ENCODE data around the gene NPC2.

Gene NPC2

GRCh38 chr14:74514471-74514941, 21.4 kb upstream of the NPC2 start:
- Histone ChIP-seq H3K36me3 (ENCODE audit: insufficient read depth, low read length) (no peaks in the 10 kb centered on the region), H3K27ac (no peak overlapping the region), H3K9ac (ENCODE audit: insufficient read length) (no peak overlapping the region), H3K9me3 (ENCODE audit: low read depth, low read length) (no peaks in the 10 kb centered on the region), H3K4me3 (no peak overlapping the region)
- TF ChIP-seq EZH2 (IDR thresholded peaks at IDR 0.05) (no peak), POLR2AphosphoS5 (IDR thresholded peaks at IDR 0.05; ENCODE audit: borderline replicate concordance, low read depth, low read length) (no peak), FOXP2 (optimal IDR thresholded peaks at IDR 0.05; ENCODE audit: control extremely low read depth, extremely low read length, insufficient read depth) (no peak)
- no peak for DNase-seq (ENCODE audit: low read depth, low spot score)

DNA sequence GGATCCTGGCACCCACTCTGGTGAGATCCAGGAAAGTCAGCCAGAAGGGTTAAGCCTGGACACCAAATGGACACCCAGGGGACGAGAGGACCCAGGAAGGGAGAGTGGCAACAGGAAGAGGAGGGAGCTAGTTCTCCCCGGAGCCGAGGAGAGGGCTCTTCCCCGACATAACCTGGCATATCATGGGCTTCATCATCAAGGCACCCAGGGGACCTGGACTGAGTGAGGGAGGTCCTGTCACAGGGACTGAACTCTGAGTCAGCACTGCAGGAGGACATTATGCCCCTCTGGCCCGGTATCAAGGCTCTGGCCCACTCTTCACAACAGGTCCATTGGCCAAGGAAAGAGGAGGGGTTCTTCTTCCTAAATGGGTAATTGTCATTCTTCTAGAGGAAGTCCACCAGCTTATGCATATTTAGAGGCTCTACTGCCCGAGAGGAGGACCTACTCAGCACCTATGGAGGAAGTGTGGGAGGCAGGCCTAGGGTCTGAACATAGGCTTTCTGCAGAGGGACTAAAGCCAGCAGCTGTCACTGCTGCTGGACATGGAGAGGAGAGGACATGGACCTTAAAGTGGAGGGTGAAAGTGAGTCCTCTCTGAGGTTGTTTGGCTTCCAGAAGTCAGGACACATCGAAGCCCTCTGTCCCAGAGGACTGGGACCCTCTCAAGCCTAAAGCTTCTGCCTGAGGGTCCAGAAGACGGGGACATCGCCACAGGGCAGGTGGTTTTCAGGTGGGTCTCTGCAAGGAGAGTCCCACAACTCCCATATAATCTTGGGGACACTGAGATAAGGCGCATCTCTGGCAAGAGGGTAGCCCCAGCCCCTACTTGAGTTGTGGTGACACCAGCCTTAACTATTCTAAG, 19.1 kb upstream of the NPC2 start:
- no peak overlapping the region for H3K4me3 ChIP-seq
- TF ChIP-seq POLR2AphosphoS5 (IDR thresholded peaks at IDR 0.05; ENCODE audit: borderline replicate concordance, low read depth, low read length) (no peak), EZH2 (IDR thresholded peaks at IDR 0.05) (no peak), FOXP2 (optimal IDR thresholded peaks at IDR 0.05; ENCODE audit: control extremely low read depth, extremely low read length, insufficient read depth) (no peak)

GRCh38 chr14:74510959-74511409, 17.9 kb upstream of the NPC2 start:
- Histone ChIP-seq H3K9ac (ENCODE audit: insufficient read length) (no peak overlapping the region), H3K4me3 (no peak overlapping the region), H3K36me3 (ENCODE audit: insufficient read depth, low read length) (no peaks in the 10 kb centered on the region), H3K9me3 (ENCODE audit: low read depth, low read length) (no peaks in the 10 kb centered on the region), H3K27ac (no peak overlapping the region)
- no peak for DNase-seq (ENCODE audit: low read depth, low spot score)
- TF ChIP-seq POLR2AphosphoS5 (IDR thresholded peaks at IDR 0.05; ENCODE audit: borderline replicate concordance, low read depth, low read length), result no peak
- no peak for TF ChIP-seq FOXP2 (optimal IDR thresholded peaks at IDR 0.05; ENCODE audit: control extremely low read depth, extremely low read length, insufficient read depth)
- TF ChIP-seq EZH2 (IDR thresholded peaks at IDR 0.05), result no peak

More for the DNA sequence above, 19.1 kb upstream of the NPC2 start:
- no peaks in the 10 kb centered on the region for H3K36me3 ChIP-seq (ENCODE audit: insufficient read depth, low read length)
- H3K27ac ChIP-seq, result no peak overlapping the region
- no peaks in the 10 kb centered on the region for H3K9me3 ChIP-seq (ENCODE audit: low read depth, low read length)
- H3K9ac ChIP-seq (ENCODE audit: insufficient read length), result no peak overlapping the region
- DNase-seq (ENCODE audit: low read depth, low spot score), result no peak

GRCh38 chr14:74510223-74510931, 17.3 kb upstream of the NPC2 start:
- DNase-seq (ENCODE audit: low read depth, low spot score), result no peak
- H3K36me3 ChIP-seq (ENCODE audit: insufficient read depth, low read length), result no peaks in the 10 kb centered on the region
- H3K4me3 ChIP-seq, result no peak overlapping the region
- no peak overlapping the region for H3K27ac ChIP-seq
- no peak overlapping the region for H3K9ac ChIP-seq (ENCODE audit: insufficient read length)
- TF ChIP-seq EZH2 (IDR thresholded peaks at IDR 0.05), result no peak
- no peak for TF ChIP-seq POLR2AphosphoS5 (IDR thresholded peaks at IDR 0.05; ENCODE audit: borderline replicate concordance, low read depth, low read length)
- TF ChIP-seq FOXP2 (optimal IDR thresholded peaks at IDR 0.05; ENCODE audit: control extremely low read depth, extremely low read length, insufficient read depth), result no peak
- no peaks in the 10 kb centered on the region for H3K9me3 ChIP-seq (ENCODE audit: low read depth, low read length)

DNA sequence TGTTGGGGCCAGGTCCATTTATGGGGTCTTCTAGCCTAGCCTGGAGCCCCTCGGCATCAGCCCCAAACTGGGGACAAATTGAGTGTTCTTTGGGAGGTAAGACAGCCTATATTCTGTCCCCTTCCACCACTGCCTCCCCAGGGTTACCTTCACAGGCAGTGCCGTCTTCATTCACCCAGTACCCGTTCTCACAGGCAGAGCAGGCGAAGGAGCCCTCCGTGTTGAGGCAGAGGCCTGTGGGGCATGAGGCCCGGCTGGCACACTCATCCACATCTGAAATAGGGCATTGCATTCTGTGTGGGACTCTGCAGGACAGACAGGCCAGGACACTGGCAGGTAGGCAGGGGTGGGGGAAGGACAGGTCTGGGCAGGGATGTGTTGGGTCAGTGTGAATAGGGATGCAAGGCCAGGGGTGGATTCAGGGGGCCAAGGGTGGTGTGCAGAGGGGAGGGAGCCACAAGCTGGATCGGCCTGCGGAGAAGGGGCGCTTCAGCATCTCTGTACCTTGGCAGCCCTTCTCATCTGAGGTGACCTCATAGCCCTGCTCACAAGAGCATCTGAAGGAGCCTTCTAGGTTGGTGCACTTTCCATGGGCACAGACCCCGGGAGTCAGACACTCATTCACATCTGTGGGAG, 16.6 kb upstream of the NPC2 start:
- no peak for DNase-seq (ENCODE audit: low read depth, low spot score)
- H3K9ac ChIP-seq (ENCODE audit: insufficient read length), result no peak overlapping the region
- TF ChIP-seq FOXP2 (optimal IDR thresholded peaks at IDR 0.05; ENCODE audit: control extremely low read depth, extremely low read length, insufficient read depth) (no peak), POLR2AphosphoS5 (IDR thresholded peaks at IDR 0.05; ENCODE audit: borderline replicate concordance, low read depth, low read length) (no peak), EZH2 (IDR thresholded peaks at IDR 0.05) (no peak)
- no peaks in the 10 kb centered on the region for H3K36me3 ChIP-seq (ENCODE audit: insufficient read depth, low read length)
- H3K4me3 ChIP-seq, result no peak overlapping the region
- H3K9me3 ChIP-seq (ENCODE audit: low read depth, low read length), result no peaks in the 10 kb centered on the region
- H3K27ac ChIP-seq, result no peak overlapping the region

DNA sequence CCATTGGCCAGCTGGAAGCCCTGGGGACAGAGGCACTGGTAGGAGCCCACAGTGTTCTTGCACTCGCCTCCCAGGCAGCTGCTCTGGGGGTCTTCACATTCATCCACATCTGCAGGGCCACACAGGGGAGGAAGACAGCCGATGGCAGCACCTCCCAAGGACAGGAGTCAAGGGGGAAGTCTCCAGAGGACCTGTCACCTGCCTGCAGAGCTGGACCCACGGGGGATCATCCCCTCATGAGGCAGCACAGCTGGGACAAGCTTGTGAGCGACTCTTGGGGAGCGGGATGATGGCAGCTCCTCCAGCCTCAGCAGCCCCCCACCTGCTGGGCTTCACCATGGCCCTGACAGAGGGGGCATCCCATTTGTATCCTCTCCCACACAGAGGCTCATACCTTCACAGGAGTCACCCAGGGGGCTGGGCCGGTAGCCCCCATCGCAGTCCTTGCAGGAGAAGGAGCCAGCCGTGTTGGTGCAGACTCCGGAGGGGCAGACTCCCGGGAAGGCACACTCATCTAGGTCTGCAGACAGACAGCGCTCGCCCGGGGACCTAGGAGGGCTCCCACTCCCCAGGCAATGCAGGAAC, 15.8 kb upstream of the NPC2 start:
- no peaks in the 10 kb centered on the region for H3K9me3 ChIP-seq (ENCODE audit: low read depth, low read length)
- no peak overlapping the region for H3K4me3 ChIP-seq
- TF ChIP-seq EZH2 (IDR thresholded peaks at IDR 0.05) (no peak), POLR2AphosphoS5 (IDR thresholded peaks at IDR 0.05; ENCODE audit: borderline replicate concordance, low read depth, low read length) (no peak), FOXP2 (optimal IDR thresholded peaks at IDR 0.05; ENCODE audit: control extremely low read depth, extremely low read length, insufficient read depth) (no peak)
- H3K27ac ChIP-seq, result no peak overlapping the region
- no peak overlapping the region for H3K9ac ChIP-seq (ENCODE audit: insufficient read length)
- DNase-seq (ENCODE audit: low read depth, low spot score), result no peak
- H3K36me3 ChIP-seq (ENCODE audit: insufficient read depth, low read length), result no peaks in the 10 kb centered on the region

DNA sequence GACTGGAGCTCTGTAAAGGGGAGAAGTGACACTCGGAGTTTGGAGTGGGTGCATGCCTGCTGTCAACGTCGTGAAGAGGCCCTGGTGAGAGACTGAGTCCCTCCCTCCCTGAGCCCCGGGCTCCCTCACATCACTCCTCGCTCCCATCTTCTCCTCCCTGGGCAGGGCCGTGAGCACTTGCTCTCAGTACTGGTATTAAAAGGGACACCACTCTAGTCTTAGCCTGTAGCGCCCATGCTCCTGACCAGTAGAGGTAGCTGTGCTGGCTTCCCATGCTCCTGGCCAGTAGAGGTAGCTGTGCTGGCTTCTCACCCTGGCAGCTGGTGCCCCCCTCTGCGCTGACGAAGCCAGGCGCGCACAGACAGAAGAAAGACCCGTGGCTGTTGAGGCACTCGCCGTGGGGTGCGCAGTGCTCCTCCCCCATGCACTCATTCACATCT, 15.2 kb upstream of the NPC2 start:
- DNase-seq (ENCODE audit: low read depth, low spot score), result no peak
- Histone ChIP-seq H3K9me3 (ENCODE audit: low read depth, low read length) (no peaks in the 10 kb centered on the region), H3K36me3 (ENCODE audit: insufficient read depth, low read length) (no peaks in the 10 kb centered on the region), H3K4me3 (no peak overlapping the region), H3K9ac (ENCODE audit: insufficient read length) (no peak overlapping the region), H3K27ac (no peak overlapping the region)
- TF ChIP-seq EZH2 (IDR thresholded peaks at IDR 0.05) (no peak), FOXP2 (optimal IDR thresholded peaks at IDR 0.05; ENCODE audit: control extremely low read depth, extremely low read length, insufficient read depth) (no peak), POLR2AphosphoS5 (IDR thresholded peaks at IDR 0.05; ENCODE audit: borderline replicate concordance, low read depth, low read length) (no peak)

All from SK-N-MC (cell line).